ENCODE data around the gene CDK14.

GRCh38 chr7:90625051-90625450, 28.9 kb downstream of the CDK14 start:
- TF ChIP-seq OVOL2 (CRISPR knock-in tag; IDR thresholded peaks at IDR 0.05; ENCODE audit: borderline replicate concordance) (no peak), GABPB1 (CRISPR knock-in tag; IDR thresholded peaks at IDR 0.05) (no peak), CTCF (IDR thresholded peaks at IDR 0.05) (no peak), USF1 (CRISPR knock-in tag; IDR thresholded peaks at IDR 0.05) (no peak)
